BE2C (cell line): Measurements from ENCODE around the gene RBMS3.

Experiments used
- DNase-seq: peaks from one replicate; pipeline ENCODE4 v3.0.0-alpha.2; 2020
- H3K27me3 ChIP-seq: fragments of 250-450 bp; sonication (Bioruptor Pico); 2 replicates; pipeline ENCODE4 v1.5.1; 2020; ENCODE audit warnings: mild to moderate bottlenecking
- H3K36me3 ChIP-seq: fragments of 250-450 bp; sonication (Bioruptor Pico); 2 replicates; pipeline ENCODE4 v1.5.1; 2020; ENCODE audit warnings: mild to moderate bottlenecking
- H3K4me1 ChIP-seq: fragments of 250-450 bp; sonication (Bioruptor Pico); 2 replicates; pipeline ENCODE4 v1.5.1; 2020
- H3K4me3 ChIP-seq: 2 replicates; pipeline ENCODE4 v1.5.1; 2011; ENCODE audit warnings: low read depth, low read length
- H3K9me3 ChIP-seq: fragments of 250-450 bp; sonication (Bioruptor Pico); 2 replicates; pipeline ENCODE4 v1.5.1; 2020
- CTCF ChIP-seq: IDR thresholded peaks from 2 replicates; pipeline ENCODE4 v1.5.1; 2012; ENCODE audit warnings: mild to moderate bottlenecking, low read depth, low read length

The RBMS3 gene

GRCh38 chr3:29334706-29335105 is 53.8 kb downstream of the RBMS3 start:
- Histone ChIP-seq H3K36me3 (no peaks in the 10 kb centered on the region), H3K4me1 (peaks cover 29% of the 10 kb centered on the region), H3K27me3 (no peaks in the 10 kb centered on the region), H3K4me3 (peak overlapping the region; percentile 31; the same call in 1 of the 2 replicates), H3K9me3 (no peaks in the 10 kb centered on the region)
- TF ChIP-seq CTCF, result no peak
- DNase-seq, result no peak

DNA sequence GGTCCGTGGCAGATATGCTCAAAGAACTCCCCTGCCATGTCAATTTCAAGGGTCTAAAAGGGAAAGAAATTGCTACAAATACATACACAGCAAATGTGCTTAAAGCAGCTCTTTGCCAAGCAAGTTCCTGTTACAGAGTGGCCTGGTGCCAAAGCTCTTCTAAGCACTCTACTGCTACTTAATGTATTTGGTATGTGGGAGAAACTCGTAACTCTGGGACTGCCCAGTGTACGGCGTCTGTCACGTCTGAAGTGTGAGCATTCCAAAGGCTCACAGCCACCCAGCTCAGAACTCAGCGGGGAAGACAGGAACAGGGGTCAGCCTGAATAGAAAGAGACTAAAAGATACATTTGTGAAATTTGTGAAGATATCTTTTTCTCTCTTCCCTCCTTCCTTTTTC is 54.6 kb downstream of the RBMS3 start:
- no peaks in the 10 kb centered on the region for H3K27me3 ChIP-seq
- H3K4me1 ChIP-seq, result peaks cover 25% of the 10 kb centered on the region
- H3K36me3 ChIP-seq, result no peaks in the 10 kb centered on the region
- no peak for TF ChIP-seq CTCF
- no peaks in the 10 kb centered on the region for H3K9me3 ChIP-seq
- DNase-seq, result peak; percentile 62
- H3K4me3 ChIP-seq, result peak overlapping the region; percentile 31

DNA sequence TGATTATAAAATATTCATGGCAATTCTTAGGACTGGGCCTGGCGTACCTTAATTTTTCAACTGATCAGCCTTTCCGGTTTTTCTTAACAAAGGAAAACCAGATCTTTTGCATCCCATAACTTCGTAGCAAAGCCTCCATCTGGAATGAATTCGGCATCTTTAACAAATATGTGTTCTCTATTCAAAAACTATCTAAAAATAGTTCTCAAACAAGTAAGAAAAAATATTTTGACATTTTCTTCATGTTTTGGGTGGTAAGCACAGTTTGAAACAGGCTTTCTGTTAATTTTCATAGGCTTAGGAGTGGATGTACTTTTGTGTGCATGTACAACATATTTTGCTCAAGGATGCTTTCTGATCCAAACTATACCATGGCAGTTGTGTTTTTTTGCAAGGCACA is 55.1 kb downstream of the RBMS3 start:
- no peak for DNase-seq
- H3K4me1 ChIP-seq, result peaks cover 21% of the 10 kb centered on the region
- peak overlapping the region; percentile 31 for H3K4me3 ChIP-seq

GRCh38 chr3:29337565-29337964 is 56.7 kb downstream of the RBMS3 start:
- Histone ChIP-seq H3K36me3 (no peaks in the 10 kb centered on the region), H3K4me1 (peaks cover 21% of the 10 kb centered on the region), H3K4me3 (no peak overlapping the region), H3K9me3 (no peaks in the 10 kb centered on the region), H3K27me3 (no peaks in the 10 kb centered on the region)
- DNase-seq, result no peak
- no peak for TF ChIP-seq CTCF

More for the DNA sequence above, 55.1 kb downstream of the RBMS3 start:
- Histone ChIP-seq H3K27me3 (no peaks in the 10 kb centered on the region), H3K9me3 (no peaks in the 10 kb centered on the region), H3K36me3 (no peaks in the 10 kb centered on the region)
- TF ChIP-seq CTCF, result no peak

DNA sequence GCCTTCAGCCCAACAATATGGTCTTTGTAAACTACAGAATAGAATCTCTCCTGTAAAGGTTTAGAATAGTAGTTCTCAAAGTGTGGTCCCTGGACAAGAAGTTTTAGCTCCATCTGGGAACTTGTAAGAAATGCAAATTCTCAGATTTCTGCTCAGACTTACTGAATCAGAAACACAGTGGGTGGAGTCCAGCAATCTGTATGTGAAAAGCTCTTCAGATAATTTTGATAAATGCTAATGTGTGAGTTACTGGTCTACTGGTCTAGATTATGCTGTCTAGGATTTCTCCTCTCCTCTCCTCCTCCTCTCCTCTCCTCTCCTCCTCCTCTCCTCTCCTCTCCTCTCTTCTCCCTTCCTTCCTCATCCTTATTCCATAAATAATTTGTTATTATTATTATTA is 57.5 kb downstream of the RBMS3 start:
- TF ChIP-seq CTCF, result no peak
- H3K4me3 ChIP-seq, result no peak overlapping the region
- DNase-seq, result no peak
- no peaks in the 10 kb centered on the region for H3K36me3 ChIP-seq
- H3K4me1 ChIP-seq, result peaks cover 21% of the 10 kb centered on the region
- no peaks in the 10 kb centered on the region for H3K9me3 ChIP-seq
- no peaks in the 10 kb centered on the region for H3K27me3 ChIP-seq

GRCh38 chr3:29339016-29339833 is 58.4 kb downstream of the RBMS3 start:
- Histone ChIP-seq H3K4me3 (no peak overlapping the region), H3K4me1 (peaks cover 24% of the 10 kb centered on the region), H3K27me3 (no peaks in the 10 kb centered on the region), H3K36me3 (no peaks in the 10 kb centered on the region), H3K9me3 (no peaks in the 10 kb centered on the region)
- DNase-seq, result no peak
- no peak for TF ChIP-seq CTCF
